ENCODE measurements around the gene FCSK.

The FCSK gene

GRCh38 chr16:70480127-70481105 lies 26.0 kb downstream of the FCSK start:
- DNase-seq = no peak

GRCh38 chr16:70481929-70482536 lies 27.6 kb downstream of the FCSK start:
- no peak for DNase-seq

DNA sequence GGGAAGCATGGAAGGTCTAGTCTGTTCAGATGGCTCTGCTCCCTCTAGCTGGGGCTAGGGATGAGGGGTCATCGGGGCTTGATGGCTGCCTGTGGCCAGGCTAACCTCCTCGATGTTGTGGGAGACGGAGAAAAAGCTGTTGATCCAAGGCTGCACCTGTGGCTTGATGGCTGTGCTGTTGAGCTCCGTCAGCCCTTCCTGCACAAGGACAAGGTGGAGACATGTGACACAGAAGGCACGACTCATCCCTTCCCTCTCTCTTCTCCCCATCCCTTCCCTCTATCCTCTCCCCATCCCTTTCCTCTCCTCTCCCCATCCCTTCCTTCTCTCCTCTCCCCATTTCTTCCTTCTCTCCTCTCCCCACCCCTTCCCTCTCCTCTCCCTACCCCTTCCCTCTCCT lies 28.2 kb downstream of the FCSK start:
- DNase-seq = no peak

- DNase-seq = no peak
Measured at GRCh38 chr16:70483426-70483825, 29.0 kb downstream of the FCSK start.

GRCh38 chr16:70484867-70485266 lies 30.5 kb downstream of the FCSK start:
- no peak for DNase-seq

- no peak for DNase-seq
Measured at GRCh38 chr16:70490261-70490660, 35.9 kb downstream of the FCSK start.

DNA sequence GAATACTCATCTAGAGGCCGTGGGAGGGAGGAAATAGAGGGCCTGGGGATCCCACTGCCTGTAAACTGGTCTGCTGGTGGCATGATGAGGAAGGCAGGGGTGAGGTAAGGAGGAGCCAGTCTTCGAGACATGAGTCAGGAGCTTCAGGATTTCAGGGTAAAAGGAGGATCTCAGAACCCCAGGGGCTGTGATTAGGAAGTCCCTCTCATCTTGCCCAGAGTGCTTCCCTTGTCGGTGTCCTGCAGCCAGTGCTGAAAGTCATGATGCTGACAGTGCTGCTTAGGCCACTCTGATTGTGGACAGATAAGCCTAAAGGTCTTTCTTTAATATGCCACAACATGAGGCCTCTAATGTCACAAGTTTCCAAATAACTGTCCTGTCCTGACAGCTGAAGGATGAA lies 39.4 kb downstream of the FCSK start:
- no peak for DNase-seq

- no peak for DNase-seq
Measured at GRCh38 chr16:70494202-70494770, 39.9 kb downstream of the FCSK start.

GRCh38 chr16:70494777-70495176 lies 40.4 kb downstream of the FCSK start:
- DNase-seq = no peak

DNA sequence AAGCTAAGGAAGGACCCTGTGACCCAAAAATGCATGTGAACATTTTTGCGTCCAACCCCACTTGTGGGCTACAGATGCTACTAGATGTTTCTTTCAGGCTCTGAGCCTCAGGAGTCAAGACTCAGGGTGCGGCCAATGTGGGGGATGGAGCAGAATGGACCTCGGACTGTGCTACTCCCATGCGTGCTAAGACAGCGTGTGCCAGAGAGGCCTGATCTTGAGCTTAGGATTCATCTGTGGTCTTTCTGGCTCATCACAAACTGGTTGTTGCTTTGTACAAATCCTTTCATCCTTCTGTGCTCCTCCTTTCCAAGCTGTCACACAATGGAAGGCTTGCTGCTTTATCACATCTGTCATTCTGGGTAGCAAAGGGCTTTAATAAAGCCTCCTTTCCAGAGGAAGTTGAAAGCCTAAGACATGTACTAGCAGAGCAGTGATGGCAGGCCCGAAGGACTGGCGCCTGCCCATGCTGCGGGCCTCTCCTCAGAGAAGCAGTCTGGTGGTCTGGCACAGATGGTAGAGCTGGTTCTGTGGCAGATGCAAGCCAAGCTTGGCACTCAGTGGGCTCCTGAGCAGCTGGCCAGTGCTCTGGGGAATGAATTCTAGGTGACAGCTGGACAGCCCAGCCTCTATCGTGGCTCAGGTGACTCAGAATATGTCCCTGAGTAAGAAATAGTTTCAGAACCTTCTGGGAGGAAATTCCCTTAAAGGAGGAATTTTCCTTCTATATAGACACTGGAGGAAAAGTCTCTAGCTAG lies 41.2 kb downstream of the FCSK start:
- DNase-seq = no peak

- DNase-seq = no peak
Measured at GRCh38 chr16:70496513-70496912, 42.1 kb downstream of the FCSK start.

- DNase-seq = no peak
Measured at GRCh38 chr16:70508752-70509151, 54.4 kb downstream of the FCSK start.

DNA sequence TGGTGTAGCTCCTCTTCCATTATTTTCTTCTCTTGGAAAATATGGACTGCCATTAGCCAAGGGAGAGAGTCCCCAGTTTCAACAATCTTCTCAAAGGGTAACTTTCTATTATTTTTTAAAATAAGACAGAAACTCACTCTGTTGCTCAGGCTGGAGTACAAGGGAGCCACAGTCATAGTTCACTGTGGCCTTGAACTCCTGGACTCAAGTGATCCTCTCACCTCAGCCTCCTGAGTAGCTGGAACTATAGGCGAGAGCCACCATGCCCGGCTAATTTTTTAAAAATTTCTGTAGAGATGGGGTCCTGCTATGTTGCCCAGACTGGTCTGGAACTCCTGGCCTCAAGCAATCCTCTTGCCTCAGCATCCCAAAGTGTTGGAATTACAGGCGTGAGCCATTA lies 55.8 kb downstream of the FCSK start:
- no peak for DNase-seq

DNA sequence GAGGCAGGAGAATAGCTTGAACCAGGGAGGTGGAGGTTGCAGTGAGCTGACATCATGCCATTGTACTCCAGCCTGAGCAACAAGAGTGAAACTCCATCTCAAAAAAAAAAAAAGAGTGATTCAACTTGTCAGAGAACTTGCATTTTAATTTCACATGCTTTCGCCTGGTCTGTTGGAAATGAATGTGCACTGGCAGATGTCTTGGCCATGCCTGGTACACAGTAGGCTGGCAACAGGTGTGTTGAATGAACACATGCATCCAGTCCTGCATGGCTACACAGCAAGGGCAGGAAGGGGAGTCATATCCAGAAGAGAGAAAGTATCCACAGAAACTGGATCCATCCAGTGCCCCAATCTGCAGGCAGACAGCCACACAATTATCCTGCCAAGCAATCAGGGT lies 57.4 kb downstream of the FCSK start:
- DNase-seq = no peak

DNA sequence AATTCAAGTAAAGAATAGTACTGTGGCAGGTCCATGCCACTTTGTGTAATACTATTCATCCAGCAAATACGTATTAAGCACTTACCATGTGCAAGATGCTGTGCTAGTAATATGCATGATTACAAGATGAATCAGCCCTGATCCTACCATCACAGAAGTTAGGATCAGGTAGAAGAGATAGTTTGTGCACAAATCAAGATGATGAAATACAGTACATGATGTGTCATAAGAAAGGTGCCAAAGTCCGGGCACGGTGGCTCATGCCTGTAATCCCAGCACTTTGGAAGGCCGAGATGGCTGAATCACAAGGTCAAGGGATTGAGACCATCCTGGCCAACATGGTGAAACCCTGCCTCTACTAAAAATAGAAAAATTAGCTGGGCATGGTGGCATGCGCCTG lies 58.1 kb downstream of the FCSK start:
- DNase-seq = no peak

- DNase-seq = no peak
Measured at GRCh38 chr16:70520612-70521297, 66.4 kb downstream of the FCSK start.

GRCh38 chr16:70522216-70523075 lies 68.1 kb downstream of the FCSK start:
- DNase-seq = peak; percentile 12

GRCh38 chr16:70523076-70523742 lies 68.8 kb downstream of the FCSK start, which contains the start of gene COG4:
Gene COG4, minus strand, starts transcription at chr16:70523554. Its CDS starts 11 bp downstream, at chr16:70523543.
- DNase-seq = peak; percentile 96

DNA sequence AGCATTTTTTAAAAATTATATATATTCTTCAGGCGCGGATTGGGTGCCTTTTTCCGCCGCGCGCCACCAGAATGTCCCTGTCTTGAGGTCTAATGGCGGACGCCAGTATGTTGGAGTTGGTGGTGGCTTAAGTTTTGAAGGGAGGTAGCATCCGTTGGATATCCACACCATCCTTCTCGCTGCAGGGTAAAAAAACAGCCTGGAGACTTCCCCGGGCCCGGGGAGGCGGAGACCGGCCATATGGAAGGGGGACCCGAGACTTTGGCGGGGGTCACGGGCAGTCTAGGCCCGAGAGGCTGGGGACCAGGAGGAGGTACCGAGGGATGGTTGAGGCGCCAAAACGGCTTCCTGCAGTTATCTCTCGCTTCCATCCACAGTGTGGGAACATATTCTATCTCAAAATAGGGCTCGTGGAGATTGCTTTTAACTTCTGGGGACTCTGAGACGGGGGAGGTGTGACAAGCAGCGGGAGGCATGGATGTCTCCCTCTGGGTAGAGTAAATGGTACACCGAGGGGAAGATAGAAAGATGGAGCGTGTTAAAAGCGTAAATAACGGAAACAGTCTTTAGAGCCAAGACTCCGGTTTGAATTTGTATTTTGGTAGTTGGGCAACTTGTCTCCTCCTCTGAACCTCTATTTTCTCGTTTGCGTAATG lies 69.5 kb downstream of the FCSK start, which contains the start of gene SF3B3:
Gene SF3B3, plus strand, starts transcription at position 74 of the 656 bp plus-strand sequence. CDS start 2,841 bp downstream, outside the sequence.
- peak; percentile 85 for DNase-seq

GRCh38 chr16:70524399-70524825 lies 70.0 kb downstream of the FCSK start:
- DNase-seq = peak; percentile 12
